HEK293 (cell line): ENCODE data around the gene TNNC1.

Experiments
- CTCF ChIP-seq: fragments of 450-650 bp; formaldehyde crosslinking; IDR thresholded peaks from 2 replicates; pipeline ENCODE4 v1.5.1; 2016; ENCODE audit warnings: missing biosample characterization, missing genetic modification characterization
- HOXA7 ChIP-seq: sonication (generic); formaldehyde crosslinking; IDR thresholded peaks from 2 replicates; pipeline ENCODE4 v1.8.1; 2022; ENCODE audit warnings: missing genetic modification reagents, borderline replicate concordance
- MYNN ChIP-seq: fragments of 450-650 bp; formaldehyde crosslinking; IDR thresholded peaks from 2 replicates; pipeline ENCODE4 v1.5.1; 2016; ENCODE audit warnings: missing biosample characterization, missing genetic modification characterization, borderline replicate concordance
- PATZ1 ChIP-seq: fragments of 450-650 bp; formaldehyde crosslinking; IDR thresholded peaks from 2 replicates; pipeline ENCODE4 v1.5.1; 2016; ENCODE audit warnings: missing biosample characterization, missing genetic modification characterization
- SP2 ChIP-seq: fragments of 450-650 bp; formaldehyde crosslinking; IDR thresholded peaks from 2 replicates; pipeline ENCODE4 v1.5.1; 2016; ENCODE audit warnings: missing biosample characterization, missing genetic modification characterization
- ZNF114 ChIP-seq: fragments of 450-650 bp; formaldehyde crosslinking; IDR thresholded peaks from 2 replicates; pipeline ENCODE4 v1.5.0; 2017; ENCODE audit warnings: missing biosample characterization, missing genetic modification characterization
- ZNF155 ChIP-seq: fragments of 450-650 bp; formaldehyde crosslinking; IDR thresholded peaks from 2 replicates; pipeline ENCODE4 v1.5.1; 2016; ENCODE audit warnings: missing biosample characterization, missing genetic modification characterization
- ZNF169 ChIP-seq: fragments of 450-650 bp; formaldehyde crosslinking; IDR thresholded peaks from 2 replicates; pipeline ENCODE4 v1.5.1; 2016; ENCODE audit warnings: missing biosample characterization, missing genetic modification characterization
- ZNF354C ChIP-seq: fragments of 450-650 bp; formaldehyde crosslinking; IDR thresholded peaks from 2 replicates; pipeline ENCODE4 v1.5.1; 2016; ENCODE audit warnings: missing biosample characterization, missing genetic modification characterization, low read depth, borderline replicate concordance
- ZSCAN30 ChIP-seq: fragments of 450-650 bp; IDR thresholded peaks from 2 replicates; pipeline ENCODE4 v1.5.1; 2018; ENCODE audit warnings: missing biosample characterization, mild to moderate bottlenecking, missing genetic modification characterization, moderate library complexity

DNA sequence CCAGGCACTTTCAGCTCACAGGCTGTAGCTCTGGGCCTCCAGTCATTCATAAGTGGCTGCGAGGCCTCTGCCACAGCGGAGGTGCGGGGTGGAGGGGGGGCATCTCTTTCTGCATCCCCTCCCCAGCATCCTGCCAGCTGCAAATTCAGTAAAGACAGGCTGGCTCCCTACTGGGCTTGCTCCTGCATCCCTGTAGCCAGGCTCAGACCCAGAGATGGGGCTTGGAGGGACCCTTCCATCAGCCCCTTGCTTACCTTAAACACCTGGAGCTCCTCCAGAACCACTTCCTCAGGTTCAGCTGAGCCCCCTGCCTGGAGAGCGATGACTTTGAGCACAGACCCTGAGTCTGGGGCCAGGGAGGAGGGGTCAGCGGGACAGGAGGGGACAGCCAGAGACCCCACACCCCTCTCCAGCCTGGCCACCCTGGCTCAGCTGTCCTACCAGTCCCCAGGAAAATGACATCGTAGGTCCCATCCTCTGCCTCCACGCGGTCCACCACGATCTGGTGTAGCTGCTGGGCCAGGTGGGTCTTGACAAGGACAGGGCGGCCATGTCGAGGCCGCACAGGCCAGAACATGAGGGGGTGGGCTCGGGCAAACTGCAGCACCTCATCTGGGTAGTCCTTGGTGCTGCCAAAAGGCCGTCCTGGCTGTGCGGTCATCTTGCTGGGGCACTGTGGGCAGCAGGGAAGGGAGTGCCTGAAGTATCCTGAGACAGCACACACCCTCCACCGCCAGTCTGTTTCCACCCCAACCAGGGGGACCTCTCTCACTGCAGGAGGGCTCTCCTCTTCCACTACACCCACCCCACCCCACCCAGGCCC is 14.2 kb downstream of the TNNC1 start:
- TF ChIP-seq ZNF169 (tag by site-specific recombination) (no peak), MYNN (no peak), PATZ1 (tag by site-specific recombination) (no peak), HOXA7 (CRISPR knock-in tag) (no peak), ZNF354C (tag by site-specific recombination) (no peak), ZNF155 (tag by site-specific recombination) (no peak), SP2 (no peak), ZSCAN30 (tag by site-specific recombination) (no peak), CTCF (tag by site-specific recombination) (no peak), ZNF114 (tag by site-specific recombination) (no peak)
